AG09319 (cell line): ENCODE results near the gene GIMAP6.

Source experiments
- DNase-seq: peaks from one replicate; pipeline ENCODE4 v3.0.0-alpha.2; 2010; ENCODE audit warnings: low read depth; ENCODE audit errors: extremely low read depth
- CTCF ChIP-seq: IDR thresholded peaks from 2 replicates; pipeline ENCODE4 v1.5.1; 2011; ENCODE audit warnings: low read depth, mild to moderate bottlenecking, inconsistent platforms, low read length, moderate library complexity

GIMAP6 gene

GRCh38 chr7:150654692-150655091, 22.5 kb upstream of the GIMAP6 start:
- TF ChIP-seq CTCF = no peak

GRCh38 chr7:150649080-150649385, 16.8 kb upstream of the GIMAP6 start:
- no peak for TF ChIP-seq CTCF
- DNase-seq = no peak

More at GRCh38 chr7:150654692-150655091, 22.5 kb upstream of the GIMAP6 start:
- no peak for DNase-seq

- DNase-seq = no peak
- no peak for TF ChIP-seq CTCF
Measured at GRCh38 chr7:150648353-150649079, 16.3 kb upstream of the GIMAP6 start.

GRCh38 chr7:150645259-150646020, 13.3 kb upstream of the GIMAP6 start:
- no peak for DNase-seq
- no peak for TF ChIP-seq CTCF

GRCh38 chr7:150642926-150643325, 10.7 kb upstream of the GIMAP6 start:
- no peak for TF ChIP-seq CTCF
- no peak for DNase-seq

GRCh38 chr7:150641854-150642253, 9.7 kb upstream of the GIMAP6 start:
- no peak for TF ChIP-seq CTCF
- DNase-seq = no peak

GRCh38 chr7:150633926-150634325, 1.7 kb upstream of the GIMAP6 start:
- DNase-seq = no peak
- TF ChIP-seq CTCF = no peak
